ENCODE data around the gene ATP2C2.

DNA sequence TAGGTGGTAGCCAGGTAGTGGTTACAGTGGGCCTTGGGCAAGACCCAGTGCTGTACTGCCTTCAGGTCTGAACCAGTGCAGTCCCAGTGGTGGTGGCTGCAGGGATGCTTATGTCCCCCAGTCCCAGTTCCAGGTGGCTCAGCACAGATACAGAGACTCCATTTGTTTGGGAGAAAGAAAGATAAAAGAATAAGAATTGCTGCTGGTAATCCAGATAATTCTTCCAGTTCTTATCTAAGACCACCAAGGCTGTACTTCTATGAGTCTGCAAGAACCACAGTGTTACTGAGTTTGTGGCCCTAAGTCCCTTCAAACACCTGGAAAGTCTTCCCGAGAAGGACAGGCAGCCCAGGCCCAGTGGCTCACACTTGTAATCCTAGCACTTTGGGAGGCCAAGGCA is 33.9 kb upstream of the ATP2C2 start:
- TF ChIP-seq, protein P1, sequence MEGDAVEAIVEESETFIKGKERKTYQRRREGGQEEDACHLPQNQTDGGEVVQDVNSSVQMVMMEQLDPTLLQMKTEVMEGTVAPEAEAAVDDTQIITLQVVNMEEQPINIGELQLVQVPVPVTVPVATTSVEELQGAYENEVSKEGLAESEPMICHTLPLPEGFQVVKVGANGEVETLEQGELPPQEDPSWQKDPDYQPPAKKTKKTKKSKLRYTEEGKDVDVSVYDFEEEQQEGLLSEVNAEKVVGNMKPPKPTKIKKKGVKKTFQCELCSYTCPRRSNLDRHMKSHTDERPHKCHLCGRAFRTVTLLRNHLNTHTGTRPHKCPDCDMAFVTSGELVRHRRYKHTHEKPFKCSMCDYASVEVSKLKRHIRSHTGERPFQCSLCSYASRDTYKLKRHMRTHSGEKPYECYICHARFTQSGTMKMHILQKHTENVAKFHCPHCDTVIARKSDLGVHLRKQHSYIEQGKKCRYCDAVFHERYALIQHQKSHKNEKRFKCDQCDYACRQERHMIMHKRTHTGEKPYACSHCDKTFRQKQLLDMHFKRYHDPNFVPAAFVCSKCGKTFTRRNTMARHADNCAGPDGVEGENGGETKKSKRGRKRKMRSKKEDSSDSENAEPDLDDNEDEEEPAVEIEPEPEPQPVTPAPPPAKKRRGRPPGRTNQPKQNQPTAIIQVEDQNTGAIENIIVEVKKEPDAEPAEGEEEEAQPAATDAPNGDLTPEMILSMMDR (IDR thresholded peaks at IDR 0.05), result no peak
- TF ChIP-seq, protein P2, sequence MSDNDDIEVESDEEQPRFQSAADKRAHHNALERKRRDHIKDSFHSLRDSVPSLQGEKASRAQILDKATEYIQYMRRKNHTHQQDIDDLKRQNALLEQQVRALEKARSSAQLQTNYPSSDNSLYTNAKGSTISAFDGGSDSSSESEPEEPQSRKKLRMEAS (CRISPR knock-in tag; IDR thresholded peaks at IDR 0.05), result no peak
- TF ChIP-seq FOXK1 (CRISPR knock-in tag; IDR thresholded peaks at IDR 0.05), result no peak

All from WTC11 (cell line).